ENCODE results near the gene MCM5.

The MCM5 gene

DNA sequence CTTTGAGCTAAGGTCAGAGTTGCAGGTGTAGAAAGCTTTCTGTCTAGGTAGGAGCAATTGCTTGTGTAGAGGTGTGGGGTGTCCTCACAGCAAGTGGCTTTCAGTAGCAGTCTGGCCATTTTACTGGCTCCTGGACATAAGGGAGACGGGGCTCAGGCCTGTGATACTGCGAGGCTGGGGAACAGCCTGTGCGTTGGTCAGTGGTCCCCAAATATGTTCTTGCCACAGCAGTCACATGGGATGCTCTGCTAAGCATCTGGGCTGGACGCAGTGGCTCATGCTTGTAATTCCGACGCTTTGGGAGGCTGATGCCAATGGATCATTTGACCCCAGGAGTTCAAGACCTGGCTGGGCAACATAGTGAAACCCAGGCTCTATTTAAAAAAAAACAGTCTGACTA is 1.9 kb downstream of the MCM5 start:
- DNase-seq, result no peak

DNA sequence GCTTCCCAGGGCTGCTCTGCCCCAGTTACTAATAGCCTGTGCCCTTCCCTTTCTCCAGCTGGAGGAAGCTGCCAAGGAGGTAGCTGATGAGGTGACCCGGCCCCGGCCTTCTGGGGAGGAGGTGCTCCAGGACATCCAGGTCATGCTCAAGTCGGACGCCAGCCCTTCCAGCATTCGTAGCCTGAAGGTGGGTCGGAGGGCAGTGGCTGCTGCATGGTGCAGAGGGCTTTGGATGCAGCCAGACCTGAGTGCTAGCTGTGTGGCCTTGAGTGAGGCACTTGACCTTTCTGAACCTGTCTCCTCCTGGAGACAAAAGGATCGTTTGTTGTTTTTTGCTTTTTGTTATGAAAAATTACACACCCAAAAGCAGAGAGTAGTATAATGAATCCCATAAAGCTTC is 3.4 kb downstream of the MCM5 start:
- no peak for DNase-seq

DNA sequence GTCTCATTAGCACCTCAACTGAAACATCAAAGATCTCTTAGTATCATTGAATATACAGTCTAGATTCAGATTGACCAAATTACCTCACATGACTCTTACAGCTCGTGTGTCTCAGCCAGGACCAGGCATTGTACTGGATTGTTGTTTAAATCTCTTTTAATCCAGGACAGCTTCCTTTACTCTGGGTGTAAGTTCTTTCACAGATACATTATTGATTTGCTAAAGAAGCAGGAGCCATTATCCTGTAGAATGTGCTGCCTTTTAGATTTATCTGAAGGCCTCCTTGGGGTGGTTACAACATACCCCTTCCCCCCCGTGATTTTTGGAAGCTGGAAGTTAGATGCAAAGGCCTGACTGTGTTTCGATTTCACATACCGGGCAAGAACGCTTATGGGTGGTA is 4.2 kb downstream of the MCM5 start:
- DNase-seq, result no peak

DNA sequence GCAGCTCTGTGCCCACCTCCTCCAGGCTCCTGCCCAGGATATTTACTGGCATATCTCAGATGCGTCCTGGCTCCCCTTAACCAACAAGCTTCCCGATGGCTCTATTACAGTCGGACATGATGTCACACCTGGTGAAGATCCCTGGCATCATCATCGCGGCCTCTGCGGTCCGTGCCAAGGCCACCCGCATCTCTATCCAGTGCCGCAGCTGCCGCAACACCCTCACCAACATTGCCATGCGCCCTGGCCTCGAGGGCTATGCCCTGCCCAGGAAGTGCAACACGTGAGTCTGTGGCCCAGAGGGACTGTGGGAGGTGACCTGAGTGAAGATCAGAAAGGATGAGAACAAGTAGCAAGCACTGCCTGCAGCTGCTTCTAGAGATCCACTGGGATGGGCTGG is 6.5 kb downstream of the MCM5 start:
- DNase-seq, result no peak

DNA sequence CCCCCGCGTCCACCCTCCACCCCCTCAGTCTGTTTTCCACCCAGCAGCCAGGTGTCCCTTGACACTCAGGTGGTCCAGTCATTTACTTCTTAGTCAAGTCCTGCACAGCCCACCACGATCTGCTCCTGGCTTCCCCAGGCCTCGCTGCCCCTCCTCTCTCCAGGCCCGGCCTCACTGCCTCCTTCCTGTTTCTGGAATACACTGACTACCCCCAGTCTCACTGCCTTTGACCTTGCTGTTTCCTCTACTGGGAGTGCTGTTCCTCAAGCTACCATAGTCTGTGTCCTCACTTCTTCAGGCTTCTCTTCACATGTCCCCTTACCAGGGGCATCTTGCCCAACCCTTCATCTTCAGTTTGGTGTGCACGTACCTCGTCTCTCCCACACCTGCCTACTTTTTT is 7.4 kb downstream of the MCM5 start:
- no peak for DNase-seq

DNA sequence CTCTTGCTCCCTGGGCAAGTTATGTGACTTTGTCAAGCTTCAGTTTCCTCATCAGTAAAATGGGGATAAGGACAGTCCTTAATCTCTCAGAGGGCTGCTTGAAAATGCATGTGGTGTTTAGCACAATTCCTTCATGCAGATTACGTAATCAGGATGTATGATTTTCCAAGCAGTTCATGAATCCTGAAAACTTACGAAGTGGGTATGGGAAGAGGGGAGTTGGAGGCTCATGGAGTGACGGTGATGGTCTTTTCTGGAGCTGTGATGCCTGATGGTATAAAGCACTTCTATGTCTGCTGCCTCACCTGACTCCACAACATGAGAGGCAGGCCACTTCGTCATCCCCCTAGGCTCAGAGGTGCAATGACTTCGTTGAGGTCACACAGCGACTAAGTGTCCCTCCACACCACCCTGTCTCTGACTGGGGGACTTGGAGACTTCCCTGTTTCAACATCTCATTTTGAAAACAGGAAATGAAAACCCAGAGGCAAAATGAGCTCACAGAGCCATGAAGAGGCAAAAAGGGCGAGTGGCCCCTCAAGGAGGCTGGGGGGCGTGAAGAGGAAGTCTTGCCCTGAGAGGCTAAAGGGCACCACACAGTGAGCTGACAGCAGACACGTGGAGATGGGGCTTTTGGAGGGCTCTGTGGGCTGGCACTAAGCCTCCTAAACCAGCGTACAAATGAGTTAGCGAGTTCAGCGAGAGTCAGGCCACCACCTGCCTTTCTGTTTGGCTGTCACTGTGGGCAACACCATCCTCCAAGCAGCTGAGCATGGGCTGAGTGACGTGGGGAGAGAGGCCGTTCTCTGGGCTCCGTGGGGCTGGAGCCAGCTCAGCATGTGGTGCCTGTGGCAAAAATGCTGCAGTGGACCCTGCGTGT is 10.1 kb downstream of the MCM5 start:
- DNase-seq, result peak in 25 of 51 donors; percentile 5 to 58 (median 26)

DNA sequence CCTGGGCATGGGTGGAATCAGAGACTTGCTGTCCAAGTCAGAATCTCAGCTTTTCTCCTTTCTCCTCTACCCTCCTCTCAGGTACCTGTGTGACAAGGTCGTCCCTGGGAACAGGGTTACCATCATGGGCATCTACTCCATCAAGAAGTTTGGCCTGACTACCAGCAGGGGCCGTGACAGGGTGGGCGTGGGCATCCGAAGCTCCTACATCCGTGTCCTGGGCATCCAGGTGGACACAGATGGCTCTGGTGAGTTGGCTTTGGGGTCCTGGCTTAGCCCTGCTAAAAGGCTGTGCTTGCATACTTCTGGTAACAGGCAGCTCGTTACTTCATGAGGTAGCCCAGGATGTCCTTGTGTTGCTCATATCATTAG is 10.7 kb downstream of the MCM5 start:
- DNase-seq, result no peak

DNA sequence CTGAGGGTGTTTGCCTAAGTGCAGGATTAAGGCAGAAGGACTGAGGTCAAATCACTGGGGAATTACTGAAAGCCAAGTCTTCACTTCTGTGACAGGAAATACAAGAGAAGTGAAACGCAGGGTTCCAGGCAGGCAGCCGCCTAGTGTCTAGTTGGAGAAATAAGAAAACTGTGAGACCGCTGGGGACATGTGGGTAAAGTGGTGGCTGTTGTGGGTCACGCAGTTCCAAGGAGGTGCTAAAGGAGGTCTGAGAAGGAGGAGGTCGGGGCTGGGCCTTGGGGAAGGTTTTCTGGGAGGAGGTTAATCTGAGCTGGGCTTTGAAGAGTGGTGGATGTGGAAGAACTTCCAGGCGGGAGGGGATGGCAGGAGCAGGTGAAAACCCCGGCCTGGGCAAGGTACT is 11.2 kb downstream of the MCM5 start:
- no peak for DNase-seq

DNA sequence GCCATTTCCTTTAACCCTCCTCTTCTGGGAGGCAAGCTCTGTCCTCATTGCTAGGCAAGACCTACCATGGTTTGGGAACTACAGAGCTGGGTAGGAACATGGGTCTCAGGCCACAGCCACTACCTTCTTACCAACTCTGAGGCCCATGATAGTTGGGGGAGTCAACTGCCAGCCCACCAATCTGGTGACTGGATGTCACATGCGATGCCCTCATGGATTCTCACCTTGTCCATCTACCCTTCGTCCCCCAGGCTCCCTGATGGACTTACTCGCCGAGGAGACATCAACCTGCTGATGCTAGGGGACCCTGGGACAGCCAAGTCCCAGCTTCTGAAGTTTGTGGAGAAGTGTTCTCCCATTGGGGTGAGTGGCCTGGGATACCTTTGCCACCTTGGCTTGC is 13.7 kb downstream of the MCM5 start:
- DNase-seq, result no peak

DNA sequence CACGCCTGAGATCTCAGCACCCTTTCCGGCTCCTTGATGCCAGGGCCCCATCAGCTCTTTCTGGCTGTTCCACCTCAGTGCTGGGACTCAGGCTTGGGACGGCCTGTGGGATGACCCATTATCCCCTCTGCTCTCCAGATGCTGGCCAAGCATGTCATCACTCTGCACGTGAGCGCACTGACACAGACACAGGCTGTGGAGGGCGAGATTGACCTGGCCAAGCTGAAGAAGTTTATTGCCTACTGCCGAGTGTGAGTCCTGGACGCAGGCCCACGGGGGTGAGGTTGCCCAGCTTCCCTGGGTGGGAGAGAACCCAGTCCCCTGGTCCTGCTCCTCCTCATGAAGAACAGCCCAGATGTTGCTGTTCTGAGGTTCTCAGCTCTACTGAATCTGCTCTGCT is 17.7 kb downstream of the MCM5 start:
- no peak for DNase-seq

DNA sequence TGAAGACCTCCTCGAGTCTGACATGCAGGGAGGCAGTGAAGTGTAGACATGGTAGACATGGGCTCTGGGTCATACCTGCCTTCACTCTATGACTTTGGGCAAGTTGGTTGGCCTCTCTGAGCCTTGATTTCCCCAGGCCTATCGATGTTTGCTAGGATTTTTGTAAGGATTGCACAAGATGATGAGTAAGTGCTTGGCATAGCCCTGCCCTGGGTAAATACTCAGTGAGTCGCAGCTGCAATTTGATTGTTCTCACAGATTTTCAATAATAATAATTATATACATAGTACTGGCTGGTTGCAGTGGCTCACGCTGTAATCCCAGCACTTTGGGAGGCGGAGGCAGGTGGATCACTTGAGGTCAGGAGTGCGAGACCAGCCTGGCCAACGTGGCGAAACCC is 18.1 kb downstream of the MCM5 start:
- DNase-seq, result no peak

DNA sequence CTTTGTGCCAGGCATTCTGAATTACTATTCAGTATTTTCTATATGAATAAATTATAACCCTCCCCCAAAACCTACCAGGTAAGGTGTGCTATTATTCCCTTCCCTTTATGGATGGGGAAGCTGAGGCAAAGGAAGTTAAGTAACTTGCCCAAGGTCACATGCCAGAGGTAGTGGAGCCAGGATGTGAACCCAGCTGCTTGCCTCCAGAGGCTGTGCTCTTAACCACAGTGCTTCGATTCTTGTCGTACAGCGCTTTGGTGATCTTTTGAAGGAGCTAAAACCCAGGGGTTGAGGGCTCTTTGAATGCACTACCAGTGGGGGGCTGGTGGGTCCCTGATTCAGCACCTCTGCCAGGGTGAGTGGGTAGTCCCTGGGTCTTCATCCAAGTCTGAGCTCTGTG is 18.8 kb downstream of the MCM5 start:
- DNase-seq, result no peak

DNA sequence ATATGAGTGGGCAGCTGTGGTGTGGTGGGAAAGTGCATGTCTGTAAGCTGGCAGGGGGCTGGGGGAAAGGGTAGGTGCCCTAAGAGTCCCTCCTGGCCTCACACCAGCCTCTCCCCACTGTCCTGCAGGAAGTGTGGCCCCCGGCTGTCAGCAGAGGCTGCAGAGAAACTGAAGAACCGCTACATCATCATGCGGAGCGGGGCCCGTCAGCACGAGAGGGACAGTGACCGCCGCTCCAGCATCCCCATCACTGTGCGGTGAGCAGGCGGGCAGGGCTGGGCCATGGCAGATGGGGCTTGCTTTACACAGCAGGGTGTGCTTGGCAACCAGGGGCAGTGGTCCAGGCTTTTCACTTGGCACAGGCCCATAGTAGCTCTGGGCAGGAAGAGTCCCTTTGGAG is 19.8 kb downstream of the MCM5 start:
- no peak for DNase-seq

DNA sequence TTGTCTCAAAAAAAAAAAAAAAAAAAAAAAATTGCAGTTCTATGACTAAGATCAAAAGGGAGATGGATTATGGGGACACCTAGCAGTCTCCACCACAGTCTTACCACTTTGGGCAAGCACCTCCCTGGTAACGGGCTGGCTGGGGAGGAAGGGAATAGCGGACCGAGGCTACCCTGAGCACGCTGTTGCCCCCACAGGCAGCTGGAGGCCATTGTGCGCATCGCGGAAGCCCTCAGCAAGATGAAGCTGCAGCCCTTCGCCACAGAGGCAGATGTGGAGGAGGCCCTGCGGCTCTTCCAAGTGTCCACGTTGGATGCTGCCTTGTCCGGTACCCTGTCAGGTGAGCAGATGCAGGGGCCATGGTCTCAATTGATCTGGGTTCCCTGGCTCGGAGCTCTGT is 21.2 kb downstream of the MCM5 start:
- DNase-seq, result no peak

DNA sequence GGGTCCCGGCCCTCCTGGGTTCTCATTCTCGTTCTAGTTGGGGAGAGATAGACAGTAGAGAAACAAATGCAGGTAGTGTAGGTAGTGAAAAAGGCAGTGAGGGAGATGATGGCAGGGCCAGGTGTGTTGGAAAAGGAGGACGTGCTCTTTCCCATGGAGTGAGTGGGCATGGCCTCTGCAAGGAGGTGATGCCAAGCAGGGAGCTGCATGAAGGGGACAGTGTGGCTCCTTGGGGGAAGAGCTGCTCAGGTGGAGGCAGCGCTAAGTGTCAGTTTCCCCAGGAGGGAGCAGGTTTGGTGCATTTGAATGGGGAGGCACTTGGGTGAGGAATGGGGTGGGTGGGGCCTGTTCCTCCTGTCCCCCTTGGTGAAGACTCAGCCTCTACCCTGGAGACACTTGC is 22.2 kb downstream of the MCM5 start:
- no peak for DNase-seq

DNA sequence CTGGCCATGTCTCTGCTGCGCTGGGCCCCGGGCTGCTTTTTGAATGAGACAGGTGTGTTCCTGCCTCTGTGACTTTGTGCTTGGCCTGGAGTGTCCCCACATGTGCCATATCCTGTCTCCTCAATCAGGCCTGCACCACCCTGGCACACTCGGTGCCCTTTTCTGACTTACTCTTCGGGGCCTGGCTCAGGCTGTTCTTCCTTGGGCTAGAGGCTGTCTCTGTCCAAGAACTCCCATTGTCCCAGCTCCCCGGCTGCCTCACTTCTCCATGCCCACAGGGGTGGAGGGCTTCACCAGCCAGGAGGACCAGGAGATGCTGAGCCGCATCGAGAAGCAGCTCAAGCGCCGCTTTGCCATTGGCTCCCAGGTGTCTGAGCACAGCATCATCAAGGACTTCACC is 23.0 kb downstream of the MCM5 start:
- no peak for DNase-seq

DNA sequence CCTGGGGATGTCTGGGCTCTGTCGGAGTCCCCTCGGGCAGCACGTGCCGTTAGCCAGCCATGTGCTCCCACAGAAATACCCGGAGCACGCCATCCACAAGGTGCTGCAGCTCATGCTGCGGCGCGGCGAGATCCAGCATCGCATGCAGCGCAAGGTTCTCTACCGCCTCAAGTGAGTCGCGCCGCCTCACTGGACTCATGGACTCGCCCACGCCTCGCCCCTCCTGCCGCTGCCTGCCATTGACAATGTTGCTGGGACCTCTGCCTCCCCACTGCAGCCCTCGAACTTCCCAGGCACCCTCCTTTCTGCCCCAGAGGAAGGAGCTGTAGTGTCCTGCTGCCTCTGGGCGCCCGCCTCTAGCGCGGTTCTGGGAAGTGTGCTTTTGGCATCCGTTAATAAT is 24.1 kb downstream of the MCM5 start:
- no peak for DNase-seq

DNA sequence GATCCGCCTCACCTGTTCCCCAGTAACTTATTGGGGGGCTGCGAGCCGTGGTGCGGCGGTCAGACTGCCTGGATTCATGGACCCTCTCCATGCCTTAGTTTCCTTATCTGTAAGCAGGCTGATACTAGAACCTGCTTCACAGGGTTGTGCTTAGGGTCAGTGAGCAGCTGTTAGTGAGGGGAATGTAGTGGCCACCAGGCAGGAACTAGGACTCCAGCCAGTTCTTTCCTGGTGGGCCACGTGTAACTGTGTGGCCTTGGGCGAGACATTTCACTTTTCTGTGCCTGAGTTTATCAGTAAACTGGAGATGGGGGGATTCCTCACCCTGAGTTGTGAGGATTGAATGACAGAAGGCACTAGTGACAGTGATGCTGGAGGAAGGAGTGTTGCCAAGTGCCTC is 24.8 kb downstream of the MCM5 start:
- no peak for DNase-seq

DNA sequence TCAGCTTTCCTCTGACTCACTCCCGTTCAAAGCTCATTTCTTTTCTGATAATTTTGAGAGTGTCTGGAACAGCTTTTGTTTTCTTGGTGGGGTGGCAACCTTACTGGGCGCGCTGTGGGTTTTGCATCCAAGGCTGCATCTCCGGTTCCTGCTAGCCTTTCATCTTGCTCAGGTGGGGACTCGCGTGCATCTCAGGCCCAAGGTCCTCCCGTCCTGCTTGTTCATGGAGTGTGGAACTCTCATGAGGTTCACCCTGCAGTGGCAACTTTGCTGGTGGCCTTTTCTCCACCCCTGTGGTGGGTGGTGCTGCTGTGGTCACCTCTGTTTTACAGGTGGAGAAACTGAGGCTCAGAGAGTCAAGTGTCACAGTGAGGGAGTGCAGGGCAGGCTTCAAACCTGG is 25.6 kb downstream of the MCM5 start:
- no peak for DNase-seq

DNA sequence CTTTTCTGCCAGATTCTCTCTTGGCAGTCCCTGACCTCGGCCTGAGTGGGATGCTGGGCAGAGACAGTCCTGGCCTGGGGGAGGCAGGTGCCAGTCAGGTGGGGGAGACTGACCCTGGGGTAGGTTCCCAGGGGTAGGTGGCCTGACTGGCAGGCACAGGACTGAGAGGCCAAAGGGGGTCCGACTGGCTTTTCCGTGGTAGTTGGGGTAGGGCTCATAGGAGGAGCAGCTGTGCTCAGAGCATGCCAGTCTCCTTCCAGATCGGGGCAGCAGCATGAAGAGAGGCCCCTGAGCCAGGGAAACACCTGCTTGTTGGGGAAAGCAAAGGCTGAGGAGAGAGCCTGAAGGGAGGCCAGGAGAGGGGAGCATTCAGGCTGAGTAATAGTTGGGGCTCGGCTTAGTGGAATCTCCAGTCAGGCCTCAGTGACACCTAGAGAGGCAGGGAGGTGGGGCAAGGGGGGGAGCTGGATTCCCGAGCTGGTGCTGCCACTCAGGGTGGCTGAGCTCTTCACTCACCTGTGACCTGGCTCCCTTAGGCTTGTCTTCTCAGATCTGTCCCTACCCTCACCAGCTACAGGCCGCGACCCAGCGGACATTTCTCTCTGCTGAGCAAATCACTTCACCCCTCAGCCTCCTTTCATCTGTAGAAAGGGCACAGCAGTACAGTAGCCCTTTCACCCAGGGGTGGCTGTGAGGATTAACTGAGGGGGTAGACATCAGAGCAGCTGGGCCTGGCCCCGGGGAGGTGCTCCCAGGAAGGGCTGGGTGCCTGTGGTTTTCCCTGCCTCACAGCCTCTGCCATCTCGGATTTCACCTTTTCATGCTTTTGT is 26.2 kb downstream of the MCM5 start:
- DNase-seq, result no peak

DNA sequence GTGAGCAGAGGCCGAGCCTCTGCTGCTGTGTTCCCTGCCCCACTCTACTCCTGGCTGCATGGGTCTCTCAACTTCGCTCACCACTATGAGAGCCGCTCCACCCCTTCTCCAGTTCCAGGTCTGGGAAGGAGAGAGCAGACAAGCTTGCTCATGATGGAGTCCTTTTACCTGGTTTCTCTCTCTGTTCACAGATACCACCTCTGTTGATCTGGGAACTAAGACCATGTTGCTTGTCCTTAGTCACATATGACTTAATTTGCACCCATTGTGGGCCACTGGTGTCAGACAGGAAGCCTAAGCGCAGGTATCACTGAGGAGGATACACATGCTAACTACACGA is 26.8 kb downstream of the MCM5 start:
- DNase-seq, result no peak

DNA sequence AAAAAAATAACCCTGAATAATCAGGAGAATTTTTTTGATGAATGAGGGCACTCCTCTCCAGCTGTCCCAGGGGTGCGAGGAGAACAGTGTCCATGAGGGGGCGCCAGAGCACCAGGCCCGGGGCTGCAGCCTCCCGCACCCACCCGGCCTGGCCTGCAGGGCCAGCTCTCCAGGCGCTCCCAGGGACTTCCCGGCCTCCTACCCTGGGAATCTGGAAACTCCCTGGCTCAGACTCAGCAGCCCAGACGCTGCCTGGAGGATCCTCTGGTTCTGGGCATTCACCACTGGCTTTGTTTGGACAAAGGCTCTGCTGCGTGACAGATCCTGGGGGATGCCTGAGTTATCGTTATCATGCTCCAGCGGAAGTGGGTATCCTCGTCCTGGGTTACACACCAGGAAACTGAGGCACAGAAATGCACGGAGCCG is 31.0 kb downstream of the MCM5 start:
- peak; percentile 4 to 89 (median 68) for DNase-seq

All from hypothalamus (tissue), 51 donors.